ENCODE measurements around the gene TMEM120B. TPM values are rescaled to one million over a fixed set of nuclear protein-coding genes. Genes with fewer than 3 reads are reported as not detected.

Gene TMEM120B
- total and polyA plus RNA-seq, 8 donors, result 8.5 to 17.7 (median 12.0) TPM

DNA sequence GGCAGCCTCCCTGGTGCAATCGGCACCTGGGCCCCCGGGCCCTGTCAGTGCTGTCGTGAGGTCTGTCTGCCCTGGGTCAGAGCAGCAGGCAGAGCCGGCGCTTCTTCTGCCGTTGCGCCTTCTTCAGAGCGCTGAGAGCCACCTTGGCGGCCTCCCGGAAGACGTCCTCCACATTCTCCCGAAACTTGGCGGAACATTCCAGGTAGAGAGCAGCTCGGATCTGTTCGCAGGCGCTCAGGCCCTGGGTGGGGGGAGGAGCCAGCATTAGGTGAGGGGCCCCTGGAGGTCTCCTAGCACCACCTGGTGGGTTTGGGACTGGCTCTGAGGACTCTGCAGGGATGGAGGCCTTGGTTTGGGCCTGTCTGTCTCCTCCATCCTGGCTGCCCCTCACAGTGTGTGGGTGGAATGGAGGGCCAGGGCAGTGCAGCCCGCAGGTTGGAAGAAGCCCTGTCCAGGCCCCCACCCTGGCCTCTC is 66.9 kb downstream of the TMEM120B start:
- DNase-seq (no peak), ATAC-seq (peak; percentile 39)
- peak overlapping the region in 1 of 2 donors; percentile 16 for H3K27ac ChIP-seq
- no peak overlapping the region for H3K4me3 ChIP-seq
- no peaks in the 10 kb centered on the region for H3K9me3 ChIP-seq
- TF ChIP-seq, protein P1, sequence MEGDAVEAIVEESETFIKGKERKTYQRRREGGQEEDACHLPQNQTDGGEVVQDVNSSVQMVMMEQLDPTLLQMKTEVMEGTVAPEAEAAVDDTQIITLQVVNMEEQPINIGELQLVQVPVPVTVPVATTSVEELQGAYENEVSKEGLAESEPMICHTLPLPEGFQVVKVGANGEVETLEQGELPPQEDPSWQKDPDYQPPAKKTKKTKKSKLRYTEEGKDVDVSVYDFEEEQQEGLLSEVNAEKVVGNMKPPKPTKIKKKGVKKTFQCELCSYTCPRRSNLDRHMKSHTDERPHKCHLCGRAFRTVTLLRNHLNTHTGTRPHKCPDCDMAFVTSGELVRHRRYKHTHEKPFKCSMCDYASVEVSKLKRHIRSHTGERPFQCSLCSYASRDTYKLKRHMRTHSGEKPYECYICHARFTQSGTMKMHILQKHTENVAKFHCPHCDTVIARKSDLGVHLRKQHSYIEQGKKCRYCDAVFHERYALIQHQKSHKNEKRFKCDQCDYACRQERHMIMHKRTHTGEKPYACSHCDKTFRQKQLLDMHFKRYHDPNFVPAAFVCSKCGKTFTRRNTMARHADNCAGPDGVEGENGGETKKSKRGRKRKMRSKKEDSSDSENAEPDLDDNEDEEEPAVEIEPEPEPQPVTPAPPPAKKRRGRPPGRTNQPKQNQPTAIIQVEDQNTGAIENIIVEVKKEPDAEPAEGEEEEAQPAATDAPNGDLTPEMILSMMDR (IDR thresholded peaks at IDR 0.05), result no peak
- H3K36me3 ChIP-seq, result peaks cover 0 to 39% of the 10 kb centered on the region in 2 donors
- intact Hi-C loops (cut with DNase I), result no loop called here
- H3K4me1 ChIP-seq, result peaks cover 6 to 36% of the 10 kb centered on the region in 2 donors
- H3K27me3 ChIP-seq, result no peaks in the 10 kb centered on the region

- Histone ChIP-seq H3K27me3 (no peaks in the 10 kb centered on the region), H3K4me3 (no peak overlapping the region), H3K27ac (no peak overlapping the region), H3K36me3 (peaks cover 0 to 39% of the 10 kb centered on the region in 2 donors), H3K4me1 (peaks cover 6 to 36% of the 10 kb centered on the region in 2 donors), H3K9me3 (no peaks in the 10 kb centered on the region)
- TF ChIP-seq, protein P1 (IDR thresholded peaks at IDR 0.05), result no peak
- ATAC-seq, result no peak
- intact Hi-C loops (cut with DNase I), result no loop called here
- DNase-seq, result no peak
These were observed 67.9 kb downstream of the TMEM120B start for GRCh38 chr12:121780429-121780828.

GRCh38 chr12:121781484-121781997 is 69.0 kb downstream of the TMEM120B start:
- DNase-seq, result no peak
- no peaks in the 10 kb centered on the region for H3K27me3 ChIP-seq
- peaks cover 6 to 34% of the 10 kb centered on the region in 2 donors for H3K4me1 ChIP-seq
- no peaks in the 10 kb centered on the region for H3K9me3 ChIP-seq
- TF ChIP-seq, protein P1 (IDR thresholded peaks at IDR 0.05), result no peak
- H3K36me3 ChIP-seq, result peaks cover 0 to 39% of the 10 kb centered on the region in 2 donors
- intact Hi-C loops (cut with DNase I), result no loop called here
- ATAC-seq, result no peak
- peak overlapping the region in 1 of 2 donors; percentile 39 for H3K27ac ChIP-seq
- H3K4me3 ChIP-seq, result no peak overlapping the region

- intact Hi-C loops (cut with DNase I), result no loop called here
- Histone ChIP-seq H3K27ac (peak overlapping the region; percentile 26 to 39), H3K4me3 (no peak overlapping the region), H3K9me3 (no peaks in the 10 kb centered on the region), H3K36me3 (peaks cover 0 to 39% of the 10 kb centered on the region in 2 donors), H3K4me1 (peaks cover 6 to 41% of the 10 kb centered on the region in 2 donors), H3K27me3 (no peaks in the 10 kb centered on the region)
- DNase-seq, result no peak
- ATAC-seq, result peak; percentile 10
- TF ChIP-seq, protein P1 (IDR thresholded peaks at IDR 0.05), result no peak
These were observed 69.7 kb downstream of the TMEM120B start for GRCh38 chr12:121781998-121782979.

DNA sequence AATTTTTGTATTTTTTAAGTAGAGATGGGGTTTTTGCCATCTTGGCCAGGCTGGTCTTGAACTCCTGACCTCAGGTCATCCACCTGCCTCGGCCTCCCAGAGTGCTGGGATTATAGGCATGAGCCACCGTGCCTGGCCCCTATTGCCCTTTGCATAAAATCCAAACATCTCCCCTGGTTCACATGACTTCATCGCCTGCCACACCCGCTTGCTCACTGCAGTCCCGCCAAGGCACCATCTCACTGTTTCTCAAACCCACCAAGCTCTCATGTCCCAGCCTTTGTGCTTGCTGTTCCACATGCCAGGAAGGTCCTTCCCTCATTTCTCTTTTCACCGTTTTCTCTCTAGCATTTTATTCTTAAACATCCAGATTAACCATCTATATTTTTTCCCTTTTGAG is 71.2 kb downstream of the TMEM120B start:
- Histone ChIP-seq H3K9me3 (no peaks in the 10 kb centered on the region), H3K27me3 (no peaks in the 10 kb centered on the region), H3K27ac (no peak overlapping the region), H3K4me1 (peaks cover 7 to 55% of the 10 kb centered on the region in 2 donors), H3K36me3 (peaks cover 0 to 25% of the 10 kb centered on the region in 2 donors), H3K4me3 (no peak overlapping the region)
- ATAC-seq, result no peak
- no peak for DNase-seq
- intact Hi-C loops (cut with DNase I), result no loop called here
- TF ChIP-seq, protein P1 (IDR thresholded peaks at IDR 0.05), result no peak
